Kidney (tissue), 14 donors: ENCODE measurements around the gene C4orf50. TPM values are rescaled to one million over a fixed set of nuclear protein-coding genes. Genes with fewer than 3 reads are reported as not detected.

Experiments used
- DNase-seq, 5 donors: peaks; one replicate each; pipeline ENCODE4 v3.0.0-alpha.2; 2013 to 2020
- FAIRE-seq: peaks from 2 replicates; lab custom pipeline; 2012; peaks lifted over from hg19 to GRCh38; lab: Jason Lieb, UNC
- H3K27ac ChIP-seq, 2 donors: one replicate each; pipeline ENCODE4 v1.7.0; 2013; ENCODE audit warnings: low read depth in 2 of 2, low read length in 2 of 2, inconsistent platforms in 1 of 2
- H3K27me3 ChIP-seq: one replicate; pipeline ENCODE4 v1.7.1; 2013; ENCODE audit warnings: low read length, inconsistent platforms; ENCODE audit not compliant: control insufficient read depth, insufficient read depth
- H3K36me3 ChIP-seq, 3 donors: one replicate each; pipeline versions ENCODE4 v1.7.0 to v1.7.1; 2013; ENCODE audit warnings: low read length in 3 of 3, control low read depth in 1 of 3, inconsistent platforms in 1 of 3; ENCODE audit not compliant: insufficient read depth in 3 of 3, control insufficient read depth in 2 of 3
- H3K4me1 ChIP-seq, 3 donors: one replicate each; pipeline versions ENCODE4 v1.7.0 to v1.7.1; 2013; ENCODE audit warnings: low read length in 3 of 3, inconsistent platforms in 1 of 3, low read depth in 1 of 3; ENCODE audit not compliant: control insufficient read depth in 2 of 3, insufficient read depth in 2 of 3
- H3K4me3 ChIP-seq, 3 donors: one replicate each; pipeline versions ENCODE4 v1.7.0 to v1.8.1; 2013; ENCODE audit warnings: low read length in 3 of 3, control low read depth in 1 of 3, inconsistent platforms in 1 of 3
- H3K9ac ChIP-seq, 3 donors: one replicate each; pipeline versions ENCODE4 v1.7.0 to v1.7.1; 2013; ENCODE audit warnings: low read length in 3 of 3, control low read depth in 1 of 3, inconsistent platforms in 1 of 3
- H3K9me3 ChIP-seq, 3 donors: one replicate each; pipeline versions ENCODE4 v1.7.0 to v1.7.1; 2013; ENCODE audit warnings: low read length in 3 of 3, control low read depth in 1 of 3, inconsistent platforms in 1 of 3; ENCODE audit not compliant: control insufficient read depth in 2 of 3, insufficient read depth in 1 of 3
- CTCF ChIP-seq: IDR thresholded peaks from 3 replicates; pipeline ENCODE4 v1.5.1; 2012; ENCODE audit warnings: mild to moderate bottlenecking, moderate library complexity, borderline replicate concordance; ENCODE audit not compliant: insufficient read depth; ENCODE audit errors: extremely low read depth
- intact Hi-C: fragments of 100-400 bp; cut with DNase I; formaldehyde crosslinking; loops from one replicate; pipeline ENCODE4 v1.11.1; 2022
- polyA plus RNA-seq: library from polyadenylated mRNA; stranded (reverse); fragments of 350-450 nt; fragmentation: Illumina TruSeq; extraction: RNeasy Lipid Tissue Mini Kit (QIAGEN cat#74804); gene quantifications from one replicate; pipeline ENCODE4 v1.2.3, GENCODE V29; 2014; ENCODE audit warnings: low read depth, low replicate concordance; ENCODE audit not compliant: insufficient read depth
- total RNA-seq: library from RNA; stranded (reverse); fragmentation: NEBNext Ultra II Directional; extraction: Animal tissue kit (Norgen Biotek cat#: 25700); gene quantifications from one replicate; pipeline ENCODE4 v1.2.1, GENCODE V29; 2021
- donor health status: control.
- donor health status: control.
- donor health status: control.
- donor health status: control.
- donor health status: control.
- donor health status: DM: yes; HTN: yes; CAD: no.
- donor health status: Normal renal cell carcinoma (clear cell type).

C4orf50 gene
- total and polyA plus RNA-seq, 2 donors from 2014 or later: 0.16 TPM; not detected in 1

- FAIRE-seq: no peak
- no peak for TF ChIP-seq CTCF
- H3K9me3 ChIP-seq: peaks cover 0 to 35% (median 5%) of the 10 kb centered on the region in 3 donors
- no peak overlapping the region for H3K4me3 ChIP-seq
- no peak overlapping the region for H3K27ac ChIP-seq
- H3K4me1 ChIP-seq: no peaks in the 10 kb centered on the region
- H3K27me3 ChIP-seq: no peaks in the 10 kb centered on the region
- no peaks in the 10 kb centered on the region for H3K36me3 ChIP-seq
- intact Hi-C loops: no loop called here
- no peak overlapping the region for H3K9ac ChIP-seq
- no peak for DNase-seq
These were observed 36.8 kb upstream of the C4orf50 start for GRCh38 chr4:6055030-6055429.

GRCh38 chr4:6054162-6054922 lies 36.1 kb upstream of the C4orf50 start:
- FAIRE-seq: no peak
- intact Hi-C loops: no loop called here
- no peaks in the 10 kb centered on the region for H3K4me1 ChIP-seq
- no peak overlapping the region for H3K27ac ChIP-seq
- no peak overlapping the region for H3K4me3 ChIP-seq
- peaks cover 0 to 28% (median 5%) of the 10 kb centered on the region in 3 donors for H3K9me3 ChIP-seq
- no peak for TF ChIP-seq CTCF
- no peaks in the 10 kb centered on the region for H3K36me3 ChIP-seq
- H3K27me3 ChIP-seq: no peaks in the 10 kb centered on the region
- DNase-seq: no peak
- H3K9ac ChIP-seq: no peak overlapping the region

- intact Hi-C loops: no loop called here
- H3K9me3 ChIP-seq: peaks cover 0 to 11% (median 0%) of the 10 kb centered on the region in 3 donors
- H3K27ac ChIP-seq: no peak overlapping the region
- FAIRE-seq: no peak
- no peaks in the 10 kb centered on the region for H3K36me3 ChIP-seq
- no peaks in the 10 kb centered on the region for H3K27me3 ChIP-seq
- DNase-seq: no peak
- H3K4me3 ChIP-seq: no peak overlapping the region
- H3K9ac ChIP-seq: no peak overlapping the region
- H3K4me1 ChIP-seq: no peaks in the 10 kb centered on the region
- TF ChIP-seq CTCF: no peak
These were observed 34.4 kb upstream of the C4orf50 start for GRCh38 chr4:6052679-6053078.
